IMR-90 (cell line): ENCODE measurements around the gene DAPK1. TPM values are rescaled to one million over a fixed set of nuclear protein-coding genes. Genes with fewer than 3 reads are reported as not detected.

Experiments used
- ATAC-seq: fragments of 200-7000 bp; cut with Tn5 transposase; 2 replicates; pipeline ENCODE4 v1.9.1; 2020; ENCODE audit warnings: low read depth, mild to moderate bottlenecking, moderate library complexity
- BruUV-seq: library from RNA; stranded (reverse); fragments of 400-500 nt; replicated peaks from 2 replicates; lab custom pipeline; 2021; lab: Mats Ljungman, UMichigan
- CTCF ChIA-PET: fragments of 300-600 bp; formaldehyde crosslinking; extraction: SDS; loops from one replicate; lab custom pipeline; 2021; ENCODE audit warnings: antibody characterized with exemption; lab: Yijun Ruan, JAX
- POLR2A ChIA-PET: fragments of 300-600 bp; sonication (Branson Sonifier 250); formaldehyde crosslinking; loops from one replicate; lab custom pipeline; 2022; ENCODE audit warnings: antibody characterized with exemption; ENCODE audit not compliant: unreplicated experiment; lab: Charles Lee
- DNase-seq: peaks from one replicate; pipeline ENCODE4 v3.0.0; 2013
- H2AFZ ChIP-seq: replicated peaks from 2 replicates; pipeline ENCODE3; 2013; ENCODE audit warnings: low read length, mild to moderate bottlenecking; ENCODE audit not compliant: poor library complexity
- H2AK5ac ChIP-seq: 2 replicates; pipeline ENCODE4 v1.6.1; 2013; ENCODE audit warnings: low read depth, low read length, inconsistent platforms
- H2AK9ac ChIP-seq: replicated peaks from 2 replicates; pipeline ENCODE3; 2013; ENCODE audit warnings: mild to moderate bottlenecking, low read depth, low read length, moderate library complexity; ENCODE audit not compliant: poor library complexity
- H2BK120ac ChIP-seq: 2 replicates; pipeline ENCODE4 v1.6.1; 2013; ENCODE audit warnings: low read depth, low read length, inconsistent platforms
- H2BK15ac ChIP-seq: 3 replicates; pipeline ENCODE4 v1.6.1; 2013; ENCODE audit warnings: low read depth, low read length, inconsistent platforms
- H2BK20ac ChIP-seq: 2 replicates; pipeline ENCODE4 v1.6.1; 2013; ENCODE audit warnings: low read depth, mild to moderate bottlenecking, inconsistent platforms, low read length, moderate library complexity
- H2BK5ac ChIP-seq: 2 replicates; pipeline ENCODE4 v1.6.1; 2013; ENCODE audit warnings: mild to moderate bottlenecking, low read depth, low read length, inconsistent platforms; ENCODE audit not compliant: poor library complexity, severe bottlenecking
- H3K14ac ChIP-seq: replicated peaks from 2 replicates; pipeline ENCODE4 v1.6.1; 2013; ENCODE audit warnings: low read depth, low read length, inconsistent platforms
- H3K18ac ChIP-seq: 2 replicates; pipeline ENCODE4 v1.6.1; 2013; ENCODE audit warnings: low read depth, low read length, control low read depth
- H3K23ac ChIP-seq: 2 replicates; pipeline ENCODE4 v1.6.1; 2013; ENCODE audit warnings: low read depth, low read length, inconsistent platforms
- H3K27ac ChIP-seq: 2 replicates; pipeline ENCODE4 v1.5.1; 2013; ENCODE audit warnings: mild to moderate bottlenecking, control low read depth, low read length; ENCODE audit not compliant: insufficient read depth
- H3K27me3 ChIP-seq: 2 replicates; pipeline ENCODE4 v1.6.1; 2013; ENCODE audit warnings: low read length; ENCODE audit not compliant: control insufficient read depth, insufficient read depth
- H3K36me3 ChIP-seq: 2 replicates; pipeline ENCODE4 v1.6.1; 2013; ENCODE audit warnings: low read length, mixed read lengths; ENCODE audit not compliant: control insufficient read depth, insufficient read depth
- H3K4ac ChIP-seq: 2 replicates; pipeline ENCODE4 v1.6.1; 2013; ENCODE audit warnings: low read depth, low read length, inconsistent platforms
- H3K4me1 ChIP-seq: 2 replicates; pipeline ENCODE4 v1.6.1; 2013; ENCODE audit warnings: low read length, mixed read lengths; ENCODE audit not compliant: control insufficient read depth, insufficient read depth
- H3K4me2 ChIP-seq: 2 replicates; pipeline ENCODE4 v1.6.1; 2013; ENCODE audit warnings: low read depth, mild to moderate bottlenecking, control low read depth, low read length, moderate library complexity
- H3K4me3 ChIP-seq: 2 replicates; pipeline ENCODE4 v1.5.1; 2013; ENCODE audit warnings: low read depth, mild to moderate bottlenecking, control low read depth, low read length, moderate library complexity; ENCODE audit not compliant: insufficient read depth
- H3K56ac ChIP-seq: 2 replicates; pipeline ENCODE4 v1.6.1; 2013; ENCODE audit warnings: low read length, inconsistent platforms; ENCODE audit not compliant: insufficient read depth; ENCODE audit errors: extremely low read depth
- H3K79me1 ChIP-seq, 2 experiments: 2 replicates each; pipeline ENCODE4 v1.6.1; 2013; ENCODE audit warnings: low read length in 2 of 2, inconsistent platforms in 1 of 2, low read depth in 1 of 2
- H3K9ac ChIP-seq: 2 replicates; pipeline ENCODE4 v1.6.1; 2013; ENCODE audit warnings: low read depth, low read length, control low read depth
- H3K9me1 ChIP-seq: 2 replicates; pipeline ENCODE4 v1.6.1; 2013; ENCODE audit warnings: low read length, inconsistent platforms; ENCODE audit not compliant: insufficient read depth
- H3K9me3 ChIP-seq: 2 replicates; pipeline ENCODE4 v1.6.1; 2013; ENCODE audit warnings: low read length; ENCODE audit not compliant: control insufficient read depth, insufficient read depth
- H4K20me1 ChIP-seq: 2 replicates; pipeline ENCODE4 v1.6.1; 2013; ENCODE audit warnings: low read length, inconsistent platforms; ENCODE audit not compliant: insufficient read depth
- H4K5ac ChIP-seq: 2 replicates; pipeline ENCODE4 v1.6.1; 2013; ENCODE audit warnings: mild to moderate bottlenecking, low read depth, low read length, control low read depth
- H4K8ac ChIP-seq, 2 experiments: 2 replicates each; pipeline ENCODE4 v1.6.1; 2013; ENCODE audit warnings: low read depth in 2 of 2, low read length in 2 of 2, control low read depth in 1 of 2, inconsistent platforms in 1 of 2
- H4K91ac ChIP-seq: 2 replicates; pipeline ENCODE4 v1.6.1; 2013; ENCODE audit warnings: low read depth, low read length, inconsistent platforms; ENCODE audit not compliant: insufficient read depth
- BHLHE40 ChIP-seq: fragments of 150-350 bp; IDR thresholded peaks from 2 replicates; pipeline ENCODE4 v1.6.1; 2016; ENCODE audit warnings: mild to moderate bottlenecking, low read depth, low read length
- CEBPB ChIP-seq: IDR thresholded peaks from 2 replicates; pipeline ENCODE4 v1.6.1; 2012; ENCODE audit warnings: low read depth, low read length, improper control_type of control experiment
- CHD1 ChIP-seq: IDR thresholded peaks from 2 replicates; pipeline ENCODE4 v1.6.1; 2012; ENCODE audit warnings: low read depth, low read length, improper control_type of control experiment
- FOS ChIP-seq: fragments of 150-350 bp; IDR thresholded peaks from 2 replicates; pipeline ENCODE4 v1.6.1; 2016; ENCODE audit warnings: low read depth, low read length
- MAFK ChIP-seq: IDR thresholded peaks from 2 replicates; pipeline ENCODE4 v1.6.1; 2012; ENCODE audit warnings: low read depth, low read length, improper control_type of control experiment
- MAZ ChIP-seq: IDR thresholded peaks from 2 replicates; pipeline ENCODE4 v1.6.1; 2012; ENCODE audit warnings: low read depth, mild to moderate bottlenecking, low read length, improper control_type of control experiment, moderate library complexity, borderline replicate concordance
- MXI1 ChIP-seq: IDR thresholded peaks from 2 replicates; pipeline ENCODE4 v1.6.1; 2012; ENCODE audit warnings: low read depth, mild to moderate bottlenecking, low read length, moderate library complexity, borderline replicate concordance
- NFE2L2 ChIP-seq: fragments of 150-350 bp; IDR thresholded peaks from 2 replicates; pipeline ENCODE4 v1.6.1; 2016; ENCODE audit warnings: low read depth, mild to moderate bottlenecking, low read length
- POLR2A ChIP-seq: IDR thresholded peaks from 2 replicates; pipeline ENCODE4 v1.6.1; 2012; ENCODE audit warnings: mild to moderate bottlenecking, low read depth, low read length
- RAD21 ChIP-seq: IDR thresholded peaks from 2 replicates; pipeline ENCODE4 v1.6.1; 2012; ENCODE audit warnings: low read length, improper control_type of control experiment
- RCOR1 ChIP-seq: IDR thresholded peaks from 2 replicates; pipeline ENCODE4 v1.6.1; 2012; ENCODE audit warnings: mild to moderate bottlenecking, low read length, improper control_type of control experiment; ENCODE audit not compliant: insufficient replicate concordance
- RFX5 ChIP-seq: IDR thresholded peaks from 2 replicates; pipeline ENCODE4 v1.8.0; 2012; ENCODE audit warnings: low read depth, mild to moderate bottlenecking, low read length, moderate library complexity
- SMC3 ChIP-seq: fragments of 150-350 bp; IDR thresholded peaks from 2 replicates; pipeline ENCODE4 v1.6.1; 2016; ENCODE audit warnings: low read depth, mild to moderate bottlenecking, antibody characterized with exemption, low read length, moderate library complexity
- WGBS, 2 experiments: methylation state at CpG; one replicate each; pipeline versions ENCODE4 v1.1.5 to v1.1.7; 2013; ENCODE audit warnings: missing lambda C conversion rate in 2 of 2; ENCODE audit not compliant: insufficient read length in 1 of 2; ENCODE audit errors: extremely low coverage in 2 of 2; 5-methylcytosine and 5-hydroxymethylcytosine counted together
- dilution Hi-C: fragments of 300-500 bp; cut with HindIII; formaldehyde crosslinking; loops from one replicate; pipeline ENCODE4 v1.14.3; 2018; ENCODE audit warnings: low sequenced_read_pairs; ENCODE audit not compliant: unreplicated experiment
- in situ Hi-C: fragments of 300-500 bp; cut with MboI; formaldehyde crosslinking; loops from 3 replicates; pipeline ENCODE4 v1.14.3; 2019; ENCODE audit warnings: low sequenced_read_pairs, inconsistent platforms, mixed read lengths
- intact Hi-C: fragments of 100-400 bp; cut with micrococcal nuclease; formaldehyde crosslinking; loops from 2 replicates; pipeline ENCODE4 v1.10.0; 2022
- polyA plus RNA-seq, 3 experiments: library from polyadenylated mRNA; depleted of rRNA; stranded (reverse); fragments of >200 nt; gene quantifications; 2 replicates each; pipeline ENCODE4 v1.2.3, GENCODE V29; 2012; ENCODE audit warnings: low replicate concordance in 1 of 3
- total RNA-seq: library from RNA; depleted of rRNA; stranded (reverse); fragments of >200 nt; gene quantifications from 2 replicates; pipeline ENCODE4 v1.2.3, GENCODE V29; 2012
- TF ChIP-seq, protein P1 (sequence below): fragments of 150-350 bp; IDR thresholded peaks from 2 replicates; pipeline ENCODE4 v1.6.1; 2016; ENCODE audit warnings: low read depth, mild to moderate bottlenecking, low read length, moderate library complexity, borderline replicate concordance
- TF ChIP-seq, protein P2 (sequence below): conservative IDR thresholded peaks from 2 replicates; pipeline ENCODE4 v1.5.1; 2012; ENCODE audit warnings: mild to moderate bottlenecking, low read depth, low read length, improper control_type of control experiment
- TF ChIP-seq, protein P3 (sequence below): fragments of 150-350 bp; IDR thresholded peaks from 2 replicates; pipeline ENCODE4 v1.6.1; 2017; ENCODE audit warnings: mild to moderate bottlenecking, antibody characterized with exemption, low read length, low read depth

Gene DAPK1
- total and polyA plus RNA-seq, 2 of the 4 experiments (the other 2 are of a cell fraction) = under 0.01 to 0.03 TPM

DNA sequence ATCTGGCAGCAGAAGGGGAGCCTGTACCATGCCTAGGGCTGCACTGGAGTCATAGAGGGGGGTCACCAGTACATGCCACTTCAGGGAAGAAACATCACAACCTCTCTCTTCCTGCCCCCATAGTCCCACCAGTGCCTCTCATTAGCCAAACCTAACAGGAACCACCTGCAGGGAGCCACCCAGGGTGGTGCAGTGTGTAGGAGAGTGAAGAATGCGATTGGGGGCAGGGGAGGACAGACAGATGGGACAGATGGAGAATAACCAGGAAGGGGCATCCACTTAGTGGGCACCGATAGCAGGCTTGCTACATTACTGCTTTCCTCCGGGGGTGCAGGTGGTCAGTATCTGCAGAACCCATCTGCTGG lies 19.2 kb downstream of the DAPK1 start:
- no TSS peak for BruUV-seq
- Histone ChIP-seq H2BK120ac (no peak overlapping the region), H4K91ac (no peak overlapping the region), H2BK20ac (no peak overlapping the region), H3K79me1 (no peaks in the 10 kb centered on the region), H3K14ac (no peak overlapping the region), H2BK5ac (no peak overlapping the region), H2BK15ac (no peak overlapping the region), H3K36me3 (no peaks in the 10 kb centered on the region), H4K8ac (no peak overlapping the region), H3K4ac (no peak overlapping the region), H3K9me3 (peaks cover 3% of the 10 kb centered on the region; the same call in 1 of the 2 replicates), H3K27ac (no peak overlapping the region), H3K27me3 (peaks cover 1% of the 10 kb centered on the region; the same call in 1 of the 2 replicates), H3K18ac (no peak overlapping the region), H3K4me2 (no peak overlapping the region), H3K9me1 (no peaks in the 10 kb centered on the region), H2AK9ac (no peak overlapping the region), H3K4me3 (no peak overlapping the region), H2AK5ac (no peak overlapping the region), H4K5ac (no peak overlapping the region), H3K23ac (no peak overlapping the region), H3K4me1 (no peaks in the 10 kb centered on the region), H2AFZ (no peak overlapping the region), H3K56ac (no peak overlapping the region), H4K20me1 (no peaks in the 10 kb centered on the region), H3K9ac (no peak overlapping the region)
- dilution Hi-C loops = no loop called here
- ChIA-PET CTCF (no interaction called here), POLR2A (no interaction called here)
- ATAC-seq (no peak), DNase-seq (no peak)
- TF ChIP-seq, protein P1, sequence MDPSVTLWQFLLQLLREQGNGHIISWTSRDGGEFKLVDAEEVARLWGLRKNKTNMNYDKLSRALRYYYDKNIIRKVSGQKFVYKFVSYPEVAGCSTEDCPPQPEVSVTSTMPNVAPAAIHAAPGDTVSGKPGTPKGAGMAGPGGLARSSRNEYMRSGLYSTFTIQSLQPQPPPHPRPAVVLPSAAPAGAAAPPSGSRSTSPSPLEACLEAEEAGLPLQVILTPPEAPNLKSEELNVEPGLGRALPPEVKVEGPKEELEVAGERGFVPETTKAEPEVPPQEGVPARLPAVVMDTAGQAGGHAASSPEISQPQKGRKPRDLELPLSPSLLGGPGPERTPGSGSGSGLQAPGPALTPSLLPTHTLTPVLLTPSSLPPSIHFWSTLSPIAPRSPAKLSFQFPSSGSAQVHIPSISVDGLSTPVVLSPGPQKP = no peak
- no peak for TF ChIP-seq NFE2L2
- no peak for TF ChIP-seq POLR2A
- no peak for TF ChIP-seq FOS
- TF ChIP-seq CHD1 = no peak
- TF ChIP-seq RAD21 = no peak
- no peak for TF ChIP-seq RCOR1
- TF ChIP-seq CEBPB = no peak
- TF ChIP-seq, protein P2, sequence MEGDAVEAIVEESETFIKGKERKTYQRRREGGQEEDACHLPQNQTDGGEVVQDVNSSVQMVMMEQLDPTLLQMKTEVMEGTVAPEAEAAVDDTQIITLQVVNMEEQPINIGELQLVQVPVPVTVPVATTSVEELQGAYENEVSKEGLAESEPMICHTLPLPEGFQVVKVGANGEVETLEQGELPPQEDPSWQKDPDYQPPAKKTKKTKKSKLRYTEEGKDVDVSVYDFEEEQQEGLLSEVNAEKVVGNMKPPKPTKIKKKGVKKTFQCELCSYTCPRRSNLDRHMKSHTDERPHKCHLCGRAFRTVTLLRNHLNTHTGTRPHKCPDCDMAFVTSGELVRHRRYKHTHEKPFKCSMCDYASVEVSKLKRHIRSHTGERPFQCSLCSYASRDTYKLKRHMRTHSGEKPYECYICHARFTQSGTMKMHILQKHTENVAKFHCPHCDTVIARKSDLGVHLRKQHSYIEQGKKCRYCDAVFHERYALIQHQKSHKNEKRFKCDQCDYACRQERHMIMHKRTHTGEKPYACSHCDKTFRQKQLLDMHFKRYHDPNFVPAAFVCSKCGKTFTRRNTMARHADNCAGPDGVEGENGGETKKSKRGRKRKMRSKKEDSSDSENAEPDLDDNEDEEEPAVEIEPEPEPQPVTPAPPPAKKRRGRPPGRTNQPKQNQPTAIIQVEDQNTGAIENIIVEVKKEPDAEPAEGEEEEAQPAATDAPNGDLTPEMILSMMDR = no peak
- TF ChIP-seq MAZ = no peak
- TF ChIP-seq, protein P3, sequence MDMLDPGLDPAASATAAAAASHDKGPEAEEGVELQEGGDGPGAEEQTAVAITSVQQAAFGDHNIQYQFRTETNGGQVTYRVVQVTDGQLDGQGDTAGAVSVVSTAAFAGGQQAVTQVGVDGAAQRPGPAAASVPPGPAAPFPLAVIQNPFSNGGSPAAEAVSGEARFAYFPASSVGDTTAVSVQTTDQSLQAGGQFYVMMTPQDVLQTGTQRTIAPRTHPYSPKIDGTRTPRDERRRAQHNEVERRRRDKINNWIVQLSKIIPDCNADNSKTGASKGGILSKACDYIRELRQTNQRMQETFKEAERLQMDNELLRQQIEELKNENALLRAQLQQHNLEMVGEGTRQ = no peak
- TF ChIP-seq SMC3 = no peak
- TF ChIP-seq MXI1 = no peak
- no peak for TF ChIP-seq RFX5
- no peak for TF ChIP-seq MAFK
- no peak for TF ChIP-seq BHLHE40
- intact Hi-C loops = no loop called here
- WGBS, 2 experiments = 53% methylated on average over 3 of the region's 3 CpGs; no CpG with 5 or more reads in 1 of the 2 experiments
- in situ Hi-C loops = no loop called here
